ENCODE results near the gene KCNN3.

KCNN3 gene

DNA sequence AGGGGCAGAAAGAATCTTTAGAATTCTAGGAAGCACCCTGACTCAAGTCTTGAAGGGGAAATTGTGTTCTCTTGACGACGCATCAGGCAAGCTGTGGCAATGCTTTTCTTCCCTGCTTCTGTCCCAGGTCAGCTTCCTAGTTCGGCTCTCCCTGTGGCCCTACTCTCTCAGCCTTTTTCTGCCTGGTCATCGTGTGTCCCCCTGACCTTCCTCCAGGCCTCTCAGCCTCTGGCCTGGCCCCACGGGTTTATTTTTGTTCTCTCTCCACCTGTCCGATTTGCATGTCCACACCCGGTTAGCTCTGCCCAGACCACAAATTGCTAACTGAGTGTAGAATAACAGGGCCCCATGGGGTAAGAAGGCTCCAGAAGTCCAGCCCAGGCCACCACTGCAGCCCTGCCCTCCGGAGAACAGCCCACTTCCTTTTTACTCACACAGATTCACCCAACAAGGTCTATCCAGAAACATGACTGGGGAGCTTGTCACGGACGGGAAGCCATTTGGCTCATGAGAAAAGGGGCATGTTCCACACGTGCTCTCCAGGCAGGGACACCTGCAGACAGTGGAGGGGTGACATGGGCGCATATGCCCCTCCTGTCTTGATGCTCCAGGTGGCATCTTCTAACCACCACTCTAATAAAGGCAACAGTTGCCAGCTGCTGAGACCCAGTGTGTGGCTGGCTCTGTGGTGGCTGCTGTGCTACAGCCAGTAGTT, 9.8 kb downstream of the KCNN3 start:
- DNase-seq: no peak

DNA sequence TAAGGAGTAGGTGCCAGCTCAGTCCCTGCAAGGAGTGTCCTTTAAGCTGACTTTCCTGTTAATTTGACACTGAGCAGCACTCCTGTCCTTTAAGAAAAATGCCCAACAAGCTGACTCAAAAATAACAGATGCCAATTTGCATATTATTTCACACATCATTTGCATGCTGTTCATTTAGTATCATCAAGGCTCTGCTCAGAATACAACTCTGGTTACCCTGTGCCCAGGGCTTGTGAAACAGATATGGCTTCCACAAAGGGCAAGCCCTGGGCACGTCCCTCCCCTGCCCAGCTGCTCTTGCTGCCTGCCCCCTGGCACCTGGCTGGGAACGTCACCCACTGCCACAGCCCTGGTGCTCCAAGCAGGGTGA, 10.3 kb downstream of the KCNN3 start:
- DNase-seq: no peak

DNA sequence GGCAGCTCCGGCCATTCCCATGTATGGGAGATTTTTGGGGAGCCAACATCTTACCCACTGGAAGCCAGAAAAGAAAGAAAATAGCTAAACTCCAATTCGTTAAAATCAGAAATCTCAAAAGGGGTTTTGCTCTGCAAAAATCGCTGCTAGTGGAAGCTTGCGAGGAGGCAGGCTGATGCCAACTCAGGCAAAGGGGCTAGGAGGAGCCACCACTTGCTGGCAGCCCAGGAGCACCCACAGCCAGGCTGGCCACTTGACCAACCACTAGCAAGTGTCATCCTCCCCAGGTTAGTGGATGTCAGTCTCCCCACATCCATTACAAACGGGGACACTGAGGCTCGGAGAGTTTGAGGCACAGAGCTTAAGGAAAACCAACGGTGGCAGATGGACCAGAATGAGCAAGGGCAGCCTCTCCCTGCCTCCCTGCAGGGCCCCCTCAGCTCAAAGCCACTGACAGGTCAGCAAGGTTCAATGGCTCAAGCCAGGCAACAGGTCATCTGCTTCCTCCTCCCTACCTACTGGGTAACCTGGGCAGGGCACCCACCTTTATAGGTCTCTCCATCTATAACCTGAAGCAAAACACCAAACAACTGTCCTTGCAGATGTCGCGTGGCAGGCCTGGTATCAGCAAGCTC, 10.8 kb downstream of the KCNN3 start:
- no peak for DNase-seq

DNA sequence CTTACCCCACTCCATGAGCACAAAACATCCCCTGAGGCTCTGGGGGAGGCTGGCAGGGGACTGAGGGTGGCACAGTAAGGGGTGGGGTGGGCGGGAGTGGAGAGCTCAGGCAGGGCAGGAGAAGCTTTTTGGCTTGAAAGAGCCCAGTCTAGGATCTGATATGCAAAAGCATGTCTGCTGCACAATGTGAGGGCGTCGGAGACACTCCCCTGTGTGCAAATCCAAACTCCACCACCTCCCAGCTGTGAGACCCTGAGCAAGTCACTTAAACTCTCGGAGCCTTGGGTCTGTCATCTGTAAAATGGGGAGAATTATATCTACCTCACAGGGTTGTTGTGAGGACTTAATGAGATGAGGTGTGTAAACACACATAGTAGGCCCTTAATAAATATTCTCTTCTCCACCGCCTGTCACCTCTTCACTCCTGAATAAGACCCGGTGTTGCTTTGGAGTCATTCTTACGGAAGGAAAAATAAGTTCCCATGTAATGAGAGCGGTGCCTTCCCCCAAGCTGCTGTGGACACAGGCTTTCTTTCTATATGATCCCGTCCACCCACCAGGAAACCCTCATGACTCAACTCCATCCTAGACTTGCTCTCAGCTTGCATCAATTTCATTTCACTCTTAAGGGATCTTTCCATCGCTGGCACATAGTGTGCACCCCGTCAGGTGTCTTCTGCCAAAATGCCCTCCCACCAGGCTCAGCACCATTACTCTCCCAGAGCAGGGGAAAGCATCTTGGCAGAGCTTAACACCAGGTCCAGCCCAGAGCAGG, 12.5 kb downstream of the KCNN3 start:
- no peak for DNase-seq

DNA sequence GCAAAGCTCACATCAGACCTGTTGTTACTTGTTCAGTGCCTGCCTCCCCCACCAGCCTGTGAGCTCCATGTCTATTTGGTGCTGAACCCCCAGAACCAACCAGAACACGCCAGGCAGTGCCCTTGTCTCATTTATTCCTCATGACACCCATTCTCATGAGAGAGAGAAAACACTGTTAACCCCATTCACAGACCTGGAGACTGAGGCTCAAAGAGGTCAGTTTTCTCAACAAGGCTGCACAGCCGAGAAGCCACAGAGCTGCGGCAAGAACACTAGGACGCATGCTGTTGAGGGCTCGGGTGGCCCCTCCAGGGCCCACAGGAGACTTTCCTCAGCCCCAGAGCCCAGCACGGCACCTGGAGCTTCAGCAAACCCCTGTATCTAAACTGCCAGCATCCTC, 13.1 kb downstream of the KCNN3 start:
- no peak for DNase-seq

DNA sequence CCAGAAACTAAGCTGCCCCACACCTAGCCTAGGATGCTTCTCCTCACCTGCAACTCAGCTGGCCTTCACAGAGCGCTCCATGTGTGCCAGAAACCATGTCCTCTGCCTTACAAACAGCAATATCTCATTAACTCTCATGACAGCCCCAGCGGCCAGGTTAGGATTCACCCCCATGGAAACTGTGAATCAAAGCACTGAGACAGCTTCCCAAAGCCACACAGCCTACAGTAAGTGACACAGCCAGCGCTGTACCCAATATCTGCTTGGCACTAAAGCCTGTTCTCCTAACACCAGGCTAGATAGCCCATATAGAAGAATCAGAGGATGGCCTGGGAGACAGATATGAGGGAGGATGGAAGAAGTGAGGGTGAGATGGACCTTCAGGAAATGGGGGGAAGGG, 13.5 kb downstream of the KCNN3 start:
- DNase-seq: no peak

DNA sequence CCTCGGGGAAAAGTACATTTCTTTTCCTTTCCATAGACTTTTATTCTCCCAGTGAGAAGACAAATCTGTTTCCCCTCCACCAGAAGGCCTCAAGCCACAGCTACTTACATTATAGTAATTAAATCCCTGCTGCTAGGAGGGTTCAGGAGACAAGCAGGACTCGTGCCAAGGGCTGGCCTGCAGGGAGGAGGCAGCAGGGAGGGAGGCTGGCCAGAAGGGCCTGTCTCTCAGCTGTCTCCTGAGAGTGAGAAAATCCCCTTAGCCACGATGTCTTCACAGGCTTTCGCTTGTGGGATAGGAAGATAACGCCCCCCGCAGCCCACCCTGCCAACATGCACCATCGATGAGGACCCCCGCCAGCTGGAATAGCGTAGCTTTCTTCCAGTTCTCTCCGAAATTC, 14.0 kb downstream of the KCNN3 start:
- DNase-seq: no peak

DNA sequence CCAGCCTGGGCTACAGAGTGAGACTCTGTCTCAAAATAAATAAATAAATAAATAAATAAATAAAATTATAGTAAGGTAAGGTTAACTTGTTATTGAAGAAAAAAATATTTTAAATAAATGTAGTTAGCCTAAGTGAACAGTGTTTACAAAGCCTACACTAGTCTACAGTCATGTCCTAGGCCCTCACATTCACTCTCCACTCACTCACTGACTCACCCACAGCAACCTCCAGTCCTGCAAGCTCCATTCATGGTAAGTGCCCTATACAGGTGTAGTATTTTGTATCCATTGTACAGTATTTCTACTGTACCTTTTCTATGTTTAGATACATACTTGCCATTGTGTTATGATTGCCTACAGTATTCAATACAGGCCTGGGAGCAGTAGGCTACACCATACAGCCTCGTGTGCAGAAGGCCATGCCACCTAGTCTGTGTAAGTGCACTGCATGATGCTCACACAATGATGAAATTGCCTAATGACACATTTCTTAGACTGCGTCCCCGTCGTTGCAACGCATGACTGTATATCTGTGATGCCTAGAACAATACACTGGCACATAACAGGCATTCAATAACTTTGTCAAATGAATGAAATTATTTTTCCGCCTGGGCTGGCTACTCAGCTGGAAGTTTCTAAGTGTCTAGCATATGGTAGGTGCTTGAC, 14.8 kb downstream of the KCNN3 start:
- no peak for DNase-seq

DNA sequence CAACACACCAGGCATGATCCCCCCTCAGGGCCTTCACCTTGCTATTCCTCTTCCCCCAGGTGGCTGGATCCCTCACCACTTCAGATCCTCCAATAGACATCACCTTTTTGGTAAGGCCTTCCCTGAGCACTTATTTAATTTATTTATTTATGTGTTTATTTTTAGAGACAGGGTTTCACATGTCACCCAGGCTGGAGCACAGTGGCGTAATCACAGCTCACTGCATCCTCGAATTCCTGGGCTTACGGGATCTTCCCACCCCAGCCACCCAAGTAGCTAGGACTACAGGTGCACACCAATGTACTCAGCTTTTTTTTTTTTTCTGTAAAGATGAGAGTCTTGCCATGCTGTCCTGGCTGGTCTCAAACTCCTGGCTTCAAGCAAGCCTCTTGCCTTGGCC, 17.2 kb downstream of the KCNN3 start:
- DNase-seq: no peak

DNA sequence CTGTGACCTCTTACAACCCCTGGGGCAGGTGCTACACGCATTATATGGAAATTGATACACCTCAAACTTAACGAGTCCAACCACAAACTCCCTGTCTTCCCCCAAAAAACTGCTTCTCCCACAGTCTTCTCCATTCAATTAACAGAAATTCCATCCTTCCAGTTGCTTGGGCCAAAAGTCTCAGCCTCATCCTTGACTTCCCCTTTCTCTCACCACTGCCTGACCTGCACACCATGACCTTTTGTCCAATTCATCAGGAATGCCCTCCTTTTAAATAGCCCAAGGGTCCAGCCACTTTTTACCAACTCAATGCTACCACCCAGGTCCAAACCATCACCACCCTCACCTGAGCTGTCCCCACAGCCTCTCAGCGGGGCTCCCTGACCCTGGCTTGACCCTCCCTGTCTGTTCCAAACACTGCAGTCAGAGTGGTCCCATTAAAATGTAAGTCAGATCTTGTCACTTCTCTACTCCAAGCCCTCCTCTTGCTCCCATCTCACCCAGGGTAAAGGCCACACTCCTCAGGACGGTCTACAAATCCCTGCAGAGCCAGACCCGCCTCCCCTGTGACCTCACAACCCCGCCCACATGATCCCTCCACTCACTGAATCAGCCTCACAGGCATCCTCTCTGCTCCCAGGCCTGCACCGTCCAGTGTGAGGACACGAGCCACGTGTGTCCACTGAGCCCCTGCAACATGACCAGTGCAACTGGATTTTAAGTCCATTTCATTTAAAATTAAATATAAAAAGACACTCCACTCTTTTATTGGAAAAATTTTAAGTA, 18.5 kb downstream of the KCNN3 start:
- no peak for DNase-seq

DNA sequence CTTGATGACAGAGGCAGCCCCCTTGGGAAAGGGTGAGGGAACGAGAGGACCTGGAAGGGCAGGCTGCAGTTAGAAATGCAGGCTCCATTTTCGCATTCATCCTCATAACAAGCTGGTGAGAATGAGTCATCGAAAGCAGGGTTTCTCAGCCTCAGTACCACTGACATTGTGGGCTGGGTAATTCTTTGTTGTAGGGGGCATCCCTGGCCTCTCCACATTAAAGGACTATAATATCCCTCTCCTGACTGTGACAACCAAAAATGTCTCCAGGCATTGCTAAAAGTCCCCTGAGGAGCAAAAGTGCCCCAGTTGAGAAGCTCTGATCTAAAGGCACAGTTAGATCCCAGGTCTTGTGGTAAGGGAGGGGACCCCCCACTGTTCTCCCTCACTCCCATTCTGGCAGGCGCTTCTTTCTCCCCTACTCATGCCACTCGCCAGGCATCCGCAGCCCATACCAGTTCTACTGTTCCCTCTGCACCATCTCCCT, 20.4 kb downstream of the KCNN3 start:
- no peak for DNase-seq

DNA sequence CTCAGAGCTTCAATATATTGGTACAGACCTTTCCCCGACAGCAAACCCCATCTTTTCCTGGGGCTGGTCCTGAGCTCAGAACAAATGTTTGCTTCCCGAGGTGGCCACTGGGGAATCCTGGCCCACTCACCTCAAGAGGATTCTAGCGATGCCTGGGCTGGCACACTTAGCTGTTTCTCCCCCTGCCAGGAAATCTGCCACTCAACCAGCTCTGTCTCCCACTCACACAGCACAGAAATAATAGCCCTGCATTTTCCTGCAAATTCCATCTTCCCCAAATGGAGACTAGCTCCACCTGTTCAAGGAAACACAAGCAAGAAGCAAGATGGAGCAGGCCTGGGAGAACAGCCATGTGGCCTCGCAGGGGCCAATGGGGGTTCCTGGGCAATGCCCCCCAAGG, 21.1 kb downstream of the KCNN3 start:
- no peak for DNase-seq

DNA sequence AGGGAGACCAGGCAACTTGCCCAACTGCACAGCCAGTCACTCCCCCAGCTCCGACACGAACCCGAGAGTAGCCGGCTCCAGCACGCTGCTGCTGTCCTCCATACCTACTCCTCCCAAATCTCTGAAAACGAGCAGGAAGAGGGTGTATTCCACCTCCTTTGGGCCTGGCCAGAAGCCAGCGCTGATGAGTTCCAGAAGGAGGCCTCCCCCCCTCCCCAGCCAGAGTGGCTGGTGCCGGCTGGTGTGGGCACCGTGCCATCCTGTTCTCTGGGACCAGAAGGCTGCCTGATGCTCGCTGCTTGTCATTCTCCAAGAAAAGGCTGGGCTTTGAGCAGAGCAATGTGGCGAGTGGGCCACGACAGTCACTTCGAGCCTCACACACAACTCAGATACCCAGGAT, 22.2 kb downstream of the KCNN3 start:
- no peak for DNase-seq

DNA sequence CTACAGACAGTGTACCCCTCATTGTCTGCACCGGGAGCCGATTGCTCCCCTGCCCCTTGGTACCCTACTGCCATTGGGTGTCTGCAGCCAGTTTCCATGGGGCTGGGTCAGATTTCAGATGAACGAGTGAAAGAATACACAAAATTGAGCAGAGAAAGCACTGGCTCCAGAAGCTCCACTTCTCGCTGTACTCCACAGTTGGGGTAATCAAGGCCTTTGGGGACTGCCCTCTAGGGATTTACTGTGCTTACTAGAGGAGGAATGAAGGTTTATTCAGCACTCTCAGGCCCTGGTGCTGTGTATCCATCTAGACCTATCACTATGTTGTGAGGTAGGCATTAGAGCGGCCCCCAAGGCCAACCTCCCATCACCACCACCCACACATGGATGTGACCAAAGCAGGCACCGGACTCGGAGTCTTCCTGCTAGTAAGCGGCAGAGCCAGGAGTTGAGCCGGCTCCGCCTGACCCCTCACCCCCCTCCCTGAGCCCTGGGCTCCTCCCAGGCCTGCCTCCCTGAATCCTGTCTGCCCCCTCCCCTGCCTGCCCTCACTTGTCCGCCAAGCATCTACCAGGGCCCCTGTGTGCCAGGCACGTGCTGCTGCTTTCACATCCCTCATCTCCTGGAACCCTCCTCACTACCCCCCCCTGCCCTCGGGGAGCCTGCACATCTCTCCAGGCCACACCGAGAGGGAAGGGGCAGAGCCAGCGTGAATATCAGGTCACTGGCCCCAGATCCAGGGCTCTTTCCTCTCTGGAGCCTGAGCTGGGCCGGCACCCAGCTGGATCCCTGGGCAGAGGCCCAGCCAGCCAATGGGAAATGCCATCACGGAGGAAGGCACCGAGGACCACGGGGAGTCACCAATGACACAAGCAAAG, 23.3 kb downstream of the KCNN3 start:
- no peak for DNase-seq

DNA sequence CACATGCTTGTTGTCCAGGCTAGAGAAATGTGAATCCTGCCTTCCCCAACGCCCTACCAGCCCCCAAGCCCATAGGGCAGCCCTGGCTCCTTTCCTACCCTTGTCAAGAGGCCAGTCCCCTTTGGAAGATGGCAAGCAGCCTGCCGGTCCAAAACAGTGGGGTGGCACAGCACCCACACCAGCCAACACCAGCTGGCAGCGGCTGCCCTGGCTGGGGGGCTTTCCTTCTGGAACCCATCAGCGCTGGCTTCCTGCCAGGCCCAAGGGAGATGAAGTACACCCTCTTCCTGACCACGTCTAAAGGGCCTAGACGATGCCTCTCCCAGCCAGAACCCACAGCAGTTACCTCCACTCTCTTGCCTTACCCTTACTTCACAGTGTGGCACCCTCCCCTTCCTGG, 24.2 kb downstream of the KCNN3 start:
- DNase-seq: no peak

DNA sequence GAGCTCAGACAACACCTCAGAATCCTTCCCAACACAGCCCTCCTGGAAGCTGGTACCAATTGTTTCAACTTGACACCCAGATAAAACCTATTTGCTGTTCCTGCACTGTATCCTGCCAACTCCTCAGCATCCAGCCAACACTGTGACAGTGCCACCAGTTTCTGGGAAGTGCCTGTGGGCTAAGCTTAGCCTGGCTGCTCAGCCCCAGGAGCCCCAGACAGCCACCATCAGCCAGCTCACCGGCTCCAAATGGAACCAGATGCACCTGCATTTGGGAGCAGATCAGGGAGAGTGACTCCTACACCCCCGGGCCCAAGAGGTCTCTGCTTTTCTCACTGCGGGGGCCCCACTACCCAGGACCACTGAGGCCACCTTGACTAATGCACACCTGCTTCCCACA, 24.9 kb downstream of the KCNN3 start:
- no peak for DNase-seq

DNA sequence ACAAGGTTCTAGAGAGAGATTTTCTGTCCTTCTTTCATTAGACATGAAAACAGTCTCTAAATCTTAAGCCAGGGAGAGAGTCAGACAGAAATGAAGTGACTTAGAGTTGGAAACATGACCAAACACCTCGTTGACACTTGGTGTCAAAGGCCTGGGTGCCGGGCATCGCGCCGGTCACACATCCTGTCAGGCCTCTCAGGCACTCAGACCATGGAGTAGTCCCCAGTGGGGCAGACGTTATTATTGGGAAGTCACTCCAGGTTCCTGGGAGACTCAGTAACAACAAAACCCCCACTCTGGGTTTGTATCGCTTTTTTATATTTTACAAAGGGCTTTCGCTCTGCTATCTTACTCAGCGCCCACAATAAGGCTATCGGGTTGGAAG, 25.8 kb downstream of the KCNN3 start:
- no peak for DNase-seq

DNA sequence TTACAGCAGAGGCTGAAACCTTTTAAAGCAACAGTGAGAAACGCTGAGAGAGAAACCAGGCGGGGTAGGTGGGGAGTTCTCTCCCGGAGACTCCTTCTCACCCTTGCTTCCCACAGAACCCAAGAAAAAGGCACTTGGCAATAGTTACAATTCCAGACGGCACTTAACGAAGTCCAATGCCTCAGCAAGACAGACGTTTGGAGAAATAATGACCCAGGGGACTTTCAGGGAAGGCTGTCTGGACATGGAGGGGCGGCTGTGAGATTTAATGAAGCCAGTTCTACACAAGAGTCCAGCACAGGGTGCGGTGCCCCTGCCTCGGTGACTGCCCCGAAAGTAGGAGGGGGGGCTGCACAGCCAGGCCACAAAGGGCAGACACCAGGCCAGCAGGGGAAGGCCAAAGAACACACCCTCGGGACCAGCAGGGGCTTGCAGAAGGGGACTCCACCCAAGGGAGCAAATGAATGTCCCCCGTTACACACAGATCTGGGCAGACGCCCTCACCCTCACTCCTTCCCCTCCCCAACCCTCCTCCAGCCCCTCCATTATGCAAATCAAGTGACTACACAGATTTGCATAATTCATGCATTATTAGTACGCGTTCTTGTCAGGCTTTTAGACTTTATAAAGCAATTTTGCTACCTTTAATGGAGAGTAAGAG, 26.3 kb downstream of the KCNN3 start:
- no peak for DNase-seq

DNA sequence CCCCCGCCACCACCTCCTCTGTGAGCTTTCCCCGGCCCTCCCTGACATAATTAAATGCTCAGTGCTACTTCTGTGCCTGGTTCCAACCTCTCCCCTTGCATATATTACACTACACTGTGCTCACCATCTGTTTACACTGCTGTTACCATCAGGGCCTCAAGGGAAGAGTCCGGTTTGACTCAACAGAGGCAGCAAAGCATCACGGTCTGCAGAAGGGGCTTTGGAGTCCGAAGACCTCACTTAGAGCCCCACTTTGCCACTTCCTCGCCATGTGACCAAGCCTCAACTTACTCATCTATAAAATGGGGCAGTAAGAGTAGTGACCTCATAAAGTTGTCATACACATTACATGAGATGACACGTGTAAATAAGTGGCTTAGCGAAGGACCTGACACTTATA, 27.4 kb downstream of the KCNN3 start:
- DNase-seq: no peak

DNA sequence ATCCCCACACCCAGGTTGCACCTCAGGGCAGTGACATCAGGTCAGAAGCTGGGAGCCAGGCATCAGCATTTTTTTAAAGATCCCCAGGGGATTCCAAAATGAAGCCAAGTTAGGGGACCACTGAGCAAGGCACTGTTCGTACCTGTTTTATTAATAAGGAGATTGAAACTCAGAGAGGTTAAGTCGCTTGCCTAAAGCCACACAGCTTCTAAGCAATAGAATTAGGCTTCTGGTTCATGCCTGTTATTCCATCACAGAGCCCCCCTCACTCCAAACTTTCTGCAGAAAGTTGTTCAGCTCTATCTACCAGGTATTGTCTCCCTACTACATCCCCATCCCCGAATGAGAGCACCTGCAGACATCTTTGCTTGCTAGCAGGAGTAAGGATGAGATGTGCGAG, 28.7 kb downstream of the KCNN3 start:
- no peak for DNase-seq

Data from NCI-H1930 (cell line).